GM10248 (cell line): ENCODE results near the gene PLCB1.

Experiments used
- CTCF ChIA-PET: fragments of 300-600 bp; sonication (Branson Sonifier 250); formaldehyde crosslinking; extraction: SDS; loops from one replicate; lab custom pipeline; 2021; ENCODE audit warnings: antibody characterized with exemption; lab: Yijun Ruan, JAX
- POLR2A ChIA-PET: fragments of 350-650 bp; sonication (Branson Sonifier 250); formaldehyde crosslinking; extraction: SDS; loops from one replicate; lab custom pipeline; 2020; ENCODE audit warnings: antibody characterized with exemption; lab: Yijun Ruan, JAX
- DNase-seq: peaks from one replicate; pipeline ENCODE4 v3.0.0; 2012; ENCODE audit errors: extremely low spot score
- CTCF ChIP-seq: IDR thresholded peaks from 2 replicates; pipeline ENCODE4 v1.5.1; 2012; ENCODE audit warnings: mild to moderate bottlenecking, low read depth; ENCODE audit errors: extremely low read depth, missing control alignments, control extremely low read depth

Gene PLCB1

DNA sequence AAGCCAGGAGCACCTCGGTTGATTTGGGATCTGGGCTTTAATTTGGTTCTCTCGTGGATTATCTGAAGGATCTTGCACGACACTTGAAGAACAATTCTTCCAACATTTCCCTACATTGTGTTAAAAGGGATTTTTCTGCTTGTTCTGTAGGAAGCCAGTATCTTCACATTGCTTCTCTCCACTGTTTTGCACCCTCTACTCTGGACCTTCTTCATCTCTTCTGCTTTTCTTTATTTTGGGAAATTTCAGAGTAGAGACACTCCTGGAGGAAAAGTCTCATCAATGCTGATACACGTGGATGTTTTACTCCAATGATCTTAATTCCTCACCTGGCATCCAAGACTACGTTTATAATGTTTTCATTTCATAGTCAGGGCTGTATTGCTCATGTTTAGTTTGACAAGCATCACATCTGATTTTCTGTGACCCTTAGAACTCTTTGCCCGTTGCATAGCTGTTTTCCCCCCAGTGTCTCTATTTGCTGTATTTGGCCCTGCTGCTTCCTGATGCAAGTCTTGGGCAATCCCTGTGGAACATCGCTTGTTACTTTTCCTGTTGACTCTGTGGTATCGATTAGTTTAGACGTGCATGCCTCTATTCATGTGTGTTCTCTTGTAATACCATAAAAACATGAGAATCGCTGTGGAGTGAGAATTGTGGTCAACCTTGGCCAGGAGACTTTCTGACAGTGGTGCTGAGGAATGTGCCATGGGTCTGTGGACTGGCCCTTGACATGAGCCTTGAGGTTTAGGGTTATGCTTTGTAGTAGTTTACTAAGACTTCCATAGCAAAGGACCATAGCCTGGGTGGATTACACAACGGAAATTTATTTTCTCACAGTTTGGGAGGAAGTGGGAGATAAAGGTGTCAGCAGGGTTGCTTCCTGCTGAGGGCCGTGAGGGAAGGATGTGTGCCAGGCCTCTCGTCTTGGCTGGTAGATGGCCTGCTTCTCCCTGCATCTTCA lies 12.5 kb downstream of the PLCB1 start:
- POLR2A ChIA-PET: no interaction called here
- TF ChIP-seq CTCF: no peak
- CTCF ChIA-PET: no interaction called here

GRCh38 chr20:8145246-8146168 lies 13.4 kb downstream of the PLCB1 start:
- no peak for DNase-seq
- ChIA-PET POLR2A (no interaction called here), CTCF (interaction anchor here (1.2 kb wide), 1 partner anchor 577 kb away, joined by 3 read pairs; no protein-coding TSS in a partner anchor)
- TF ChIP-seq CTCF: no peak

More for the DNA sequence above, 12.5 kb downstream of the PLCB1 start:
- DNase-seq: no peak

DNA sequence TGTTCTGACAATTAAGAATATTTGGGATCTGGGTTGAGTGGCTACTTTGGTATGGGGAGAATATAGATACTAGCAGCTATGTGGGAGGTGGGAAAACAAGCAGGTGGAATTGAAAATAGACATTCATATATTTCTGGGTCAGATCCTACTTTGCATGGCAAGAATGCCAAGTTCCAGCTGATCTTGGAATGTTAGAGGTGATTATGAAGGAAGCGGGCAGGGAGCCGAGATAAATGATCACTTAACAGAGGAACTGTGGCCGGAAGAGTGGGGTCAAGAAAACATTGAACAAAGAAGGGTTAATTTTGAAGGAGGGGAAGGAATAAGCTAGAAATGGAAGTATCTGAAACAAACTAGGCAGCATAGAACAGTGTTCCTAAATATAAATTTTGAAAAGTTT lies 15.4 kb downstream of the PLCB1 start:
- no peak for DNase-seq
- TF ChIP-seq CTCF: no peak
- CTCF ChIA-PET: interaction anchor here (0.7 to 2.3 kb wide), 4 partner anchors 9 to 20 kb away, joined by 3 to 7 read pairs (median 5); no protein-coding TSS in a partner anchor
- POLR2A ChIA-PET: no interaction called here

DNA sequence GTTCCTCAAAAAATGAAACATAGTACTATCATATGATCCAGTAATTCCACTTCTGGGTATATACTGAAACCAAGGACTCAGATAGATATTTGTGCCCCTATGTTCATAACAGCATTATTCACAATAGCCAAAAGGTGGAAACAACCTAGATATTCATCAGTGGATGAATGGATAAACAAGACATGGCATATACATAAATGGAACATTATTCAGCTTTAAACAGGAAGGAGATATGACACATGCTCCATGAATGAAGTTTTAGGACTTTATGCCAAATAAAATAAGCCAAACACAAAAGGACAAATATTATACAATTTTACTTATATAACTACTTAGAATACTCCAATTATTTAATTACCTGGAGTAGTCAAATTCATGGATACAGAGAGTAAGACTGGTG lies 16.4 kb downstream of the PLCB1 start:
- CTCF ChIA-PET: interaction anchor here (2.3 kb wide), 2 partner anchors 15 to 21 kb away, joined by 7 read pairs; no protein-coding TSS in a partner anchor
- POLR2A ChIA-PET: no interaction called here
- DNase-seq: no peak
- TF ChIP-seq CTCF: no peak

GRCh38 chr20:8150591-8150990 lies 18.5 kb downstream of the PLCB1 start:
- CTCF ChIA-PET: no interaction called here
- POLR2A ChIA-PET: no interaction called here
- DNase-seq: no peak
- TF ChIP-seq CTCF: no peak

DNA sequence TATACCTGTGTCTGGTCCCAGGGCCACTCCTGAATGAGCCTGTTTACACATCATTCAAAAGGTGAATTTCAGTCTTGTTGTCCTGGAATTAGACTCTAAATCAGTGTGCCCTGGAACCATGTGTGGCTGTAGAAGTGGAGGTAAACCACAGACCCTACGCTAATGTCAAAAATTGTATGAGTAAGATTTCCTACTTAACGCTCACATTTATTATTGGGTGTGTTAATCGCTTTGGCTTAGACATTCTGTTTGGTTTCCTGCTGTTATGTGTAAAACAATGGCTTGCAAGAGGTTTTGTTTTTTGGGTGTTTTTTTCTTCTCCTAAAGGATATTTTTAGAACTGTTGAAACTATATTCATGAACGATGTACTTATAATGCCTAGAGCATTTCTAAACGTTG lies 19.3 kb downstream of the PLCB1 start:
- TF ChIP-seq CTCF: no peak
- ChIA-PET CTCF (no interaction called here), POLR2A (no interaction called here)
- no peak for DNase-seq
